HG03442 (cell line): Measurements from ENCODE around the gene MLNR.
A peak's percentile ranks its signal among the peaks of the same experiment; 100 is the strongest.

Experiments used
- ATAC-seq: cut with Tn5 transposase; IDR thresholded peaks from one replicate; pipeline ENCODE4 v1.9.1; 2021; ENCODE audit warnings: mild to moderate bottlenecking, moderate library complexity; ENCODE audit not compliant: unreplicated experiment

The MLNR gene

GRCh38 chr13:49220036-49220855 is at the start of gene MLNR:
MLNR (plus strand) TSS chr13:49220338; CDS start chr13:49220338, 0 bp downstream.
- ATAC-seq, result peak; percentile 52

- ATAC-seq, result no peak
Measured at GRCh38 chr13:49171359-49171758, 48.8 kb upstream of the MLNR start.

GRCh38 chr13:49183672-49184325 is 36.3 kb upstream of the MLNR start:
- ATAC-seq, result no peak

- ATAC-seq, result no peak
Measured at GRCh38 chr13:49184621-49185020, 35.5 kb upstream of the MLNR start.

GRCh38 chr13:49185264-49185663 is 34.9 kb upstream of the MLNR start:
- ATAC-seq, result no peak

- ATAC-seq, result no peak
Measured at GRCh38 chr13:49190901-49191300, 29.2 kb upstream of the MLNR start.

GRCh38 chr13:49206641-49207040 is 13.5 kb upstream of the MLNR start:
- ATAC-seq, result no peak

GRCh38 chr13:49208619-49209018 is 11.5 kb upstream of the MLNR start:
- ATAC-seq, result no peak

GRCh38 chr13:49210114-49210513 is 10.0 kb upstream of the MLNR start:
- no peak for ATAC-seq

- ATAC-seq, result no peak
Measured at GRCh38 chr13:49210669-49211068, 9.5 kb upstream of the MLNR start.

- ATAC-seq, result no peak
Measured at GRCh38 chr13:49213539-49213938, 6.6 kb upstream of the MLNR start.

GRCh38 chr13:49213997-49214916 is 5.9 kb upstream of the MLNR start:
- ATAC-seq, result no peak

- ATAC-seq, result peak; percentile 71
Measured at GRCh38 chr13:49214917-49215376, 5.2 kb upstream of the MLNR start.

GRCh38 chr13:49216334-49216733 is 3.8 kb upstream of the MLNR start:
- no peak for ATAC-seq

GRCh38 chr13:49217962-49218492 is 2.1 kb upstream of the MLNR start:
- no peak for ATAC-seq

- no peak for ATAC-seq
Measured at GRCh38 chr13:49218493-49219051, 1.6 kb upstream of the MLNR start.

- no peak for ATAC-seq
Measured at GRCh38 chr13:49219647-49220035, 497 bp upstream of the MLNR start.

- ATAC-seq, result peak; percentile 41
Measured at GRCh38 chr13:49220856-49221589, 885 bp downstream of the MLNR start.

GRCh38 chr13:49221590-49221965 is 1.4 kb downstream of the MLNR start:
- ATAC-seq, result no peak
